GM23338 (cell line): ENCODE data around the gene SFT2D3. TPM values are rescaled to one million over a fixed set of nuclear protein-coding genes. Genes with fewer than 3 reads are reported as not detected.

ENCODE experiments used
- ATAC-seq: fragments of 200-7000 bp; cut with Tn5 transposase; 3 replicates; pipeline ENCODE4 v1.9.1; 2020
- DNase-seq: peaks from one replicate; pipeline ENCODE4 v3.0.0-alpha.2; 2015; ENCODE audit warnings: low spot score
- H2AFZ ChIP-seq: fragments of 200-600 bp; sonication (generic); 2 replicates; pipeline ENCODE4 v1.8.0; 2016; ENCODE audit warnings: antibody characterized with exemption, mild to moderate bottlenecking, moderate library complexity
- H3F3A ChIP-seq: fragments of 200-600 bp; sonication (generic); replicated peaks from 2 replicates; pipeline ENCODE4 v1.8.0; 2017; ENCODE audit warnings: antibody characterized with exemption, mixed run types, low read depth
- H3K27ac ChIP-seq: fragments of 200-600 bp; sonication (generic); 2 replicates; pipeline ENCODE4 v1.6.1; 2016; ENCODE audit warnings: low read depth
- H3K27me3 ChIP-seq: fragments of 200-600 bp; sonication (generic); 2 replicates; pipeline ENCODE4 v1.8.0; 2016; ENCODE audit warnings: mild to moderate bottlenecking, mixed run types, moderate library complexity; ENCODE audit not compliant: insufficient read depth
- H3K36me3 ChIP-seq: fragments of 200-600 bp; sonication (generic); 2 replicates; pipeline ENCODE4 v1.8.0; 2016; ENCODE audit warnings: mild to moderate bottlenecking; ENCODE audit not compliant: insufficient read depth
- H3K4me1 ChIP-seq: fragments of 200-600 bp; sonication (generic); 2 replicates; pipeline ENCODE4 v1.8.0; 2016; ENCODE audit warnings: mild to moderate bottlenecking, moderate library complexity; ENCODE audit not compliant: insufficient read depth
- H3K4me2 ChIP-seq: fragments of 200-600 bp; sonication (generic); 2 replicates; pipeline ENCODE4 v1.7.1; 2017; ENCODE audit warnings: mixed run types
- H3K4me3 ChIP-seq: fragments of 200-600 bp; sonication (generic); 2 replicates; pipeline ENCODE4 v1.6.1; 2016; ENCODE audit warnings: mixed run types
- H3K79me2 ChIP-seq: fragments of 200-600 bp; sonication (generic); replicated peaks from 2 replicates; pipeline ENCODE4 v1.8.0; 2017; ENCODE audit warnings: mild to moderate bottlenecking; ENCODE audit not compliant: insufficient read depth
- H3K9me2 ChIP-seq: fragments of 200-600 bp; sonication (generic); 2 replicates; pipeline ENCODE4 v1.8.0; 2017; ENCODE audit not compliant: insufficient read depth
- H4K20me1 ChIP-seq: fragments of 200-600 bp; sonication (generic); replicated peaks from 2 replicates; pipeline ENCODE4 v1.8.0; 2017; ENCODE audit warnings: mild to moderate bottlenecking; ENCODE audit not compliant: insufficient read depth
- H3K27ac Mint-ChIP-seq: 2 replicates; pipeline ENCODE4 v1.8.0; 2020; ENCODE audit warnings: inconsistent platforms, mild to moderate bottlenecking, moderate library complexity, mixed read lengths
- H3K27me3 Mint-ChIP-seq: 3 replicates; pipeline ENCODE4 v1.8.0; 2022; ENCODE audit warnings: low read depth, mild to moderate bottlenecking, moderate library complexity, mixed read lengths, inconsistent platforms; ENCODE audit not compliant: insufficient read depth, poor library complexity
- H3K36me3 Mint-ChIP-seq: 3 replicates; pipeline ENCODE4 v1.8.0; 2021; ENCODE audit warnings: low read depth, mild to moderate bottlenecking, inconsistent platforms, moderate library complexity, mixed read lengths
- H3K4me1 Mint-ChIP-seq: 3 replicates; pipeline ENCODE4 v1.8.0; 2020; ENCODE audit warnings: mild to moderate bottlenecking, inconsistent platforms, mixed read lengths
- H3K4me3 Mint-ChIP-seq: 3 replicates; pipeline ENCODE4 v1.8.0; 2021; ENCODE audit warnings: moderate library complexity, mild to moderate bottlenecking, inconsistent platforms, mixed read lengths
- H3K9me3 Mint-ChIP-seq: 3 replicates; pipeline ENCODE4 v1.8.0; 2020; ENCODE audit warnings: moderate library complexity, mild to moderate bottlenecking, inconsistent platforms, mixed read lengths
- CREB1 ChIP-seq: fragments of 250-450 bp; sonication (Bioruptor Pico); IDR thresholded peaks from 2 replicates; pipeline ENCODE4 v1.5.0; 2020; ENCODE audit warnings: low read depth, mild to moderate bottlenecking, moderate library complexity
- EZH2 ChIP-seq: fragments of 200-600 bp; sonication (generic); IDR thresholded peaks from one replicate; pipeline ENCODE4 v1.8.0; 2017; ENCODE audit warnings: antibody characterized with exemption, mild to moderate bottlenecking, low read depth; ENCODE audit not compliant: unreplicated experiment
- EZH2phosphoT487 ChIP-seq: fragments of 200-600 bp; sonication (generic); IDR thresholded peaks from one replicate; pipeline ENCODE4 v1.8.1; 2018; ENCODE audit warnings: antibody characterized with exemption; ENCODE audit not compliant: unreplicated experiment
- NANOG ChIP-seq: IDR thresholded peaks from 2 replicates; pipeline ENCODE4 v1.6.1; 2016; ENCODE audit warnings: antibody characterized with exemption, borderline replicate concordance
- POLR2AphosphoS5 ChIP-seq: IDR thresholded peaks from 2 replicates; pipeline ENCODE4 v1.6.1; 2016; ENCODE audit warnings: antibody characterized with exemption, low read depth
- STAT1 ChIP-seq: IDR thresholded peaks from one replicate; pipeline ENCODE4 v1.6.1; 2016; ENCODE audit warnings: antibody characterized with exemption; ENCODE audit not compliant: unreplicated experiment
- ZNF114 ChIP-seq: fragments of 250-450 bp; sonication (Bioruptor Pico); IDR thresholded peaks from 2 replicates; pipeline ENCODE4 v1.5.0; 2020; ENCODE audit warnings: mild to moderate bottlenecking, moderate library complexity
- ZNF331 ChIP-seq: fragments of 250-450 bp; sonication (Bioruptor Pico); IDR thresholded peaks from 2 replicates; pipeline ENCODE4 v1.5.0; 2020; ENCODE audit warnings: low read depth, mild to moderate bottlenecking, moderate library complexity
- polyA plus RNA-seq: library from polyadenylated mRNA; unstranded; fragments of >200 nt; fragmentation: Nextera tagmentation; extraction: Ambion mirVana; gene quantifications from 2 replicates; pipeline ENCODE4 v1.2.1, GENCODE V29; 2016
- total RNA-seq: library from RNA; depleted of rRNA; stranded (reverse); fragments of >200 nt; shearing (Covaris generic); gene quantifications from 2 replicates; pipeline ENCODE4 v1.2.3, GENCODE V29; 2014
- TF ChIP-seq, protein P1 (sequence below): IDR thresholded peaks from 2 replicates; pipeline ENCODE4 v1.6.1; 2016; ENCODE audit warnings: antibody characterized with exemption
- TF ChIP-seq, protein P2 (sequence below), 2 experiments: fragments of 200-600 bp in 1 of 2; sonication (generic) in 1 of 2; conservative IDR thresholded peaks; 2 replicates each; pipeline versions ENCODE4 v1.5.1 to v1.6.1; 2016 to 2017; ENCODE audit warnings: antibody characterized with exemption in 2 of 2, low read depth in 2 of 2, mild to moderate bottlenecking in 2 of 2, moderate library complexity in 1 of 2
- TF ChIP-seq, protein P3 (sequence below): IDR thresholded peaks from one replicate; pipeline ENCODE4 v1.6.1; 2018; ENCODE audit warnings: antibody characterized with exemption; ENCODE audit not compliant: unreplicated experiment
- TF ChIP-seq, protein P4 (sequence below): fragments of 250-450 bp; sonication (Bioruptor Pico); IDR thresholded peaks from 2 replicates; pipeline ENCODE4 v1.5.0; 2020; ENCODE audit warnings: mild to moderate bottlenecking, moderate library complexity

The SFT2D3 gene
- total and polyA plus RNA-seq, 2 experiments from 2014 or later, result 13.7 TPM; not detected in 1

DNA sequence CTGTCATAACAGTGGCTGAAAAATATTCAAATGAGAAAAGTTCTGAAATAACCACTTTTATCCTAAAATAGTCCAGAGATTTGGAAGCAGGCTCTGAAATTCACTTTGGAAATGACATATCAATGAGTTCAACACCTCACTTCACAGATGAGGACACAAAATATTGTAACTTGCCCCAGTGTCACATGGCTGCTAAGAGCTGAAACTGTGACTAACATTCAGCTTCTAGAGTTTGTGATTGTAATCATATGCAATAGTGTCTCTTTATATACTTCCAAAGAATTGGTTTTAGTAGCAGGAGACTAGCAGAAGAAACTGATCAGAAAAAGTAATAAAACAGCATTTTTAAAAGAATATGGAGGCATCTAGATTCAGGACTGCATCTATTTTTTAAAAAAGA lies 52.1 kb downstream of the SFT2D3 start (continued):
- TF ChIP-seq, protein P1, sequence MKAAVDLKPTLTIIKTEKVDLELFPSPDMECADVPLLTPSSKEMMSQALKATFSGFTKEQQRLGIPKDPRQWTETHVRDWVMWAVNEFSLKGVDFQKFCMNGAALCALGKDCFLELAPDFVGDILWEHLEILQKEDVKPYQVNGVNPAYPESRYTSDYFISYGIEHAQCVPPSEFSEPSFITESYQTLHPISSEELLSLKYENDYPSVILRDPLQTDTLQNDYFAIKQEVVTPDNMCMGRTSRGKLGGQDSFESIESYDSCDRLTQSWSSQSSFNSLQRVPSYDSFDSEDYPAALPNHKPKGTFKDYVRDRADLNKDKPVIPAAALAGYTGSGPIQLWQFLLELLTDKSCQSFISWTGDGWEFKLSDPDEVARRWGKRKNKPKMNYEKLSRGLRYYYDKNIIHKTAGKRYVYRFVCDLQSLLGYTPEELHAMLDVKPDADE, result no peak
- TF ChIP-seq, protein P2, sequence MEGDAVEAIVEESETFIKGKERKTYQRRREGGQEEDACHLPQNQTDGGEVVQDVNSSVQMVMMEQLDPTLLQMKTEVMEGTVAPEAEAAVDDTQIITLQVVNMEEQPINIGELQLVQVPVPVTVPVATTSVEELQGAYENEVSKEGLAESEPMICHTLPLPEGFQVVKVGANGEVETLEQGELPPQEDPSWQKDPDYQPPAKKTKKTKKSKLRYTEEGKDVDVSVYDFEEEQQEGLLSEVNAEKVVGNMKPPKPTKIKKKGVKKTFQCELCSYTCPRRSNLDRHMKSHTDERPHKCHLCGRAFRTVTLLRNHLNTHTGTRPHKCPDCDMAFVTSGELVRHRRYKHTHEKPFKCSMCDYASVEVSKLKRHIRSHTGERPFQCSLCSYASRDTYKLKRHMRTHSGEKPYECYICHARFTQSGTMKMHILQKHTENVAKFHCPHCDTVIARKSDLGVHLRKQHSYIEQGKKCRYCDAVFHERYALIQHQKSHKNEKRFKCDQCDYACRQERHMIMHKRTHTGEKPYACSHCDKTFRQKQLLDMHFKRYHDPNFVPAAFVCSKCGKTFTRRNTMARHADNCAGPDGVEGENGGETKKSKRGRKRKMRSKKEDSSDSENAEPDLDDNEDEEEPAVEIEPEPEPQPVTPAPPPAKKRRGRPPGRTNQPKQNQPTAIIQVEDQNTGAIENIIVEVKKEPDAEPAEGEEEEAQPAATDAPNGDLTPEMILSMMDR (conservative IDR thresholded peaks at IDR 0.05; ENCODE audit: low read depth in 2 of 2), result no peak
- TF ChIP-seq ZNF331 (no peak), STAT1 (no peak), NANOG (no peak), EZH2 (no peak)

DNA sequence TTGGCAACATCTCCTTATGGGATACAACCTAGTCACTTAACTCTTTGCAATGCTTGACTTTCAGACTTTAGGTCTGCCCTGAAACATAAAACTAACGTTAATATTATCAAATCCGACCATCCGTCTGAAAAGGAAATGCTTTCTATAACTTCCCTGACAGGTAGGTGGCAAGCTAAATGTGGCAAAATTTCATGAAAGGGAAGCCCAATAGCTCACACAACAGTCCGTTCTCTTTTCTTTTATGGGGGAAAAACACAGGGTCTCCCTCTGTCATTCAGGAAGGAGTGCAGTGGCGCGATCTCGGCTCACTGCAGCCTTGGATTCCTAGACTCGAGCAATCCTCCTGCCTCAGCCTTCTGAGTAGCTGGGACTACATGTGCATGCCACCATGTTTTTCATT lies 52.9 kb downstream of the SFT2D3 start:
- Mint-ChIP-seq H3K4me1 (no peaks in the 10 kb centered on the region), H3K27me3 (peaks cover 6% of the 10 kb centered on the region), H3K4me3 (no peak overlapping the region), H3K27ac (no peak overlapping the region), H3K36me3 (peaks cover 10% of the 10 kb centered on the region; the same call in 2 of the 3 replicates), H3K9me3 (no peaks in the 10 kb centered on the region)
- no peaks in the 10 kb centered on the region for H3F3A ChIP-seq
- no peaks in the 10 kb centered on the region for H3K9me2 ChIP-seq
- H2AFZ ChIP-seq, result no peak overlapping the region
- no peaks in the 10 kb centered on the region for H3K27me3 ChIP-seq
- H3K4me3 ChIP-seq, result no peak overlapping the region
- ATAC-seq (no peak), DNase-seq (no peak)
- no peaks in the 10 kb centered on the region for H3K79me2 ChIP-seq
- H4K20me1 ChIP-seq, result no peaks in the 10 kb centered on the region
- no peaks in the 10 kb centered on the region; the same call in 1 of the 2 replicates for H3K36me3 ChIP-seq
- no peak overlapping the region for H3K27ac ChIP-seq
- no peaks in the 10 kb centered on the region; the same call in 1 of the 2 replicates for H3K4me1 ChIP-seq
- no peak overlapping the region for H3K4me2 ChIP-seq
- TF ChIP-seq EZH2, result no peak
- no peak for TF ChIP-seq NANOG
- TF ChIP-seq EZH2phosphoT487, result no peak
- TF ChIP-seq, protein P3, sequence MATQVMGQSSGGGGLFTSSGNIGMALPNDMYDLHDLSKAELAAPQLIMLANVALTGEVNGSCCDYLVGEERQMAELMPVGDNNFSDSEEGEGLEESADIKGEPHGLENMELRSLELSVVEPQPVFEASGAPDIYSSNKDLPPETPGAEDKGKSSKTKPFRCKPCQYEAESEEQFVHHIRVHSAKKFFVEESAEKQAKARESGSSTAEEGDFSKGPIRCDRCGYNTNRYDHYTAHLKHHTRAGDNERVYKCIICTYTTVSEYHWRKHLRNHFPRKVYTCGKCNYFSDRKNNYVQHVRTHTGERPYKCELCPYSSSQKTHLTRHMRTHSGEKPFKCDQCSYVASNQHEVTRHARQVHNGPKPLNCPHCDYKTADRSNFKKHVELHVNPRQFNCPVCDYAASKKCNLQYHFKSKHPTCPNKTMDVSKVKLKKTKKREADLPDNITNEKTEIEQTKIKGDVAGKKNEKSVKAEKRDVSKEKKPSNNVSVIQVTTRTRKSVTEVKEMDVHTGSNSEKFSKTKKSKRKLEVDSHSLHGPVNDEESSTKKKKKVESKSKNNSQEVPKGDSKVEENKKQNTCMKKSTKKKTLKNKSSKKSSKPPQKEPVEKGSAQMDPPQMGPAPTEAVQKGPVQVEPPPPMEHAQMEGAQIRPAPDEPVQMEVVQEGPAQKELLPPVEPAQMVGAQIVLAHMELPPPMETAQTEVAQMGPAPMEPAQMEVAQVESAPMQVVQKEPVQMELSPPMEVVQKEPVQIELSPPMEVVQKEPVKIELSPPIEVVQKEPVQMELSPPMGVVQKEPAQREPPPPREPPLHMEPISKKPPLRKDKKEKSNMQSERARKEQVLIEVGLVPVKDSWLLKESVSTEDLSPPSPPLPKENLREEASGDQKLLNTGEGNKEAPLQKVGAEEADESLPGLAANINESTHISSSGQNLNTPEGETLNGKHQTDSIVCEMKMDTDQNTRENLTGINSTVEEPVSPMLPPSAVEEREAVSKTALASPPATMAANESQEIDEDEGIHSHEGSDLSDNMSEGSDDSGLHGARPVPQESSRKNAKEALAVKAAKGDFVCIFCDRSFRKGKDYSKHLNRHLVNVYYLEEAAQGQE, result no peak
- TF ChIP-seq CREB1 (CRISPR knock-in tag), result no peak
- TF ChIP-seq, protein P4, sequence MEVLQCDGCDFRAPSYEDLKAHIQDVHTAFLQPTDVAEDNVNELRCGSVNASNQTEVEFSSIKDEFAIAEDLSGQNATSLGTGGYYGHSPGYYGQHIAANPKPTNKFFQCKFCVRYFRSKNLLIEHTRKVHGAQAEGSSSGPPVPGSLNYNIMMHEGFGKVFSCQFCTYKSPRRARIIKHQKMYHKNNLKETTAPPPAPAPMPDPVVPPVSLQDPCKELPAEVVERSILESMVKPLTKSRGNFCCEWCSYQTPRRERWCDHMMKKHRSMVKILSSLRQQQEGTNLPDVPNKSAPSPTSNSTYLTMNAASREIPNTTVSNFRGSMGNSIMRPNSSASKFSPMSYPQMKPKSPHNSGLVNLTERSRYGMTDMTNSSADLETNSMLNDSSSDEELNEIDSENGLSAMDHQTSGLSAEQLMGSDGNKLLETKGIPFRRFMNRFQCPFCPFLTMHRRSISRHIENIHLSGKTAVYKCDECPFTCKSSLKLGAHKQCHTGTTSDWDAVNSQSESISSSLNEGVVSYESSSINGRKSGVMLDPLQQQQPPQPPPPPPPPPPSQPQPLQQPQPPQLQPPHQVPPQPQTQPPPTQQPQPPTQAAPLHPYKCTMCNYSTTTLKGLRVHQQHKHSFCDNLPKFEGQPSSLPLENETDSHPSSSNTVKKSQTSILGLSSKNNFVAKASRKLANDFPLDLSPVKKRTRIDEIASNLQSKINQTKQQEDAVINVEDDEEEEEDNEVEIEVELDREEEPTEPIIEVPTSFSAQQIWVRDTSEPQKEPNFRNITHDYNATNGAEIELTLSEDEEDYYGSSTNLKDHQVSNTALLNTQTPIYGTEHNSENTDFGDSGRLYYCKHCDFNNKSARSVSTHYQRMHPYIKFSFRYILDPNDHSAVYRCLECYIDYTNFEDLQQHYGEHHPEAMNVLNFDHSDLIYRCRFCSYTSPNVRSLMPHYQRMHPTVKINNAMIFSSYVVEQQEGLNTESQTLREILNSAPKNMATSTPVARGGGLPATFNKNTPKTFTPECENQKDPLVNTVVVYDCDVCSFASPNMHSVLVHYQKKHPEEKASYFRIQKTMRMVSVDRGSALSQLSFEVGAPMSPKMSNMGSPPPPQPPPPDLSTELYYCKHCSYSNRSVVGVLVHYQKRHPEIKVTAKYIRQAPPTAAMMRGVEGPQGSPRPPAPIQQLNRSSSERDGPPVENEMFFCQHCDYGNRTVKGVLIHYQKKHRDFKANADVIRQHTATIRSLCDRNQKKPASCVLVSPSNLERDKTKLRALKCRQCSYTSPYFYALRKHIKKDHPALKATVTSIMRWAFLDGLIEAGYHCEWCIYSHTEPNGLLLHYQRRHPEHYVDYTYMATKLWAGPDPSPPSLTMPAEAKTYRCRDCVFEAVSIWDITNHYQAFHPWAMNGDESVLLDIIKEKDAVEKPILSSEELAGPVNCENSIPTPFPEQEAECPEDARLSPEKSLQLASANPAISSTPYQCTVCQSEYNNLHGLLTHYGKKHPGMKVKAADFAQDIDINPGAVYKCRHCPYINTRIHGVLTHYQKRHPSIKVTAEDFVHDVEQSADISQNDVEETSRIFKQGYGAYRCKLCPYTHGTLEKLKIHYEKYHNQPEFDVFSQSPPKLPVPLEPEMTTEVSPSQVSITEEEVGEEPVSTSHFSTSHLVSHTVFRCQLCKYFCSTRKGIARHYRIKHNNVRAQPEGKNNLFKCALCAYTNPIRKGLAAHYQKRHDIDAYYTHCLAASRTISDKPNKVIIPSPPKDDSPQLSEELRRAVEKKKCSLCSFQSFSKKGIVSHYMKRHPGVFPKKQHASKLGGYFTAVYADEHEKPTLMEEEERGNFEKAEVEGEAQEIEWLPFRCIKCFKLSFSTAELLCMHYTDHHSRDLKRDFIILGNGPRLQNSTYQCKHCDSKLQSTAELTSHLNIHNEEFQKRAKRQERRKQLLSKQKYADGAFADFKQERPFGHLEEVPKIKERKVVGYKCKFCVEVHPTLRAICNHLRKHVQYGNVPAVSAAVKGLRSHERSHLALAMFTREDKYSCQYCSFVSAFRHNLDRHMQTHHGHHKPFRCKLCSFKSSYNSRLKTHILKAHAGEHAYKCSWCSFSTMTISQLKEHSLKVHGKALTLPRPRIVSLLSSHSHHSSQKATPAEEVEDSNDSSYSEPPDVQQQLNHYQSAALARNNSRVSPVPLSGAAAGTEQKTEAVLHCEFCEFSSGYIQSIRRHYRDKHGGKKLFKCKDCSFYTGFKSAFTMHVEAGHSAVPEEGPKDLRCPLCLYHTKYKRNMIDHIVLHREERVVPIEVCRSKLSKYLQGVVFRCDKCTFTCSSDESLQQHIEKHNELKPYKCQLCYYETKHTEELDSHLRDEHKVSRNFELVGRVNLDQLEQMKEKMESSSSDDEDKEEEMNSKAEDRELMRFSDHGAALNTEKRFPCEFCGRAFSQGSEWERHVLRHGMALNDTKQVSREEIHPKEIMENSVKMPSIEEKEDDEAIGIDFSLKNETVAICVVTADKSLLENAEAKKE (CRISPR knock-in tag), result no peak
- TF ChIP-seq POLR2AphosphoS5, result no peak
- no peak for TF ChIP-seq STAT1
- TF ChIP-seq ZNF114 (CRISPR knock-in tag), result no peak
- no peak for TF ChIP-seq ZNF331
